Endothelial cell of umbilical vein (primary cell): ENCODE measurements around the gene TSPAN17. TPM values are rescaled to one million over a fixed set of nuclear protein-coding genes. Genes with fewer than 3 reads are reported as not detected.

Experiments
- BruUV-seq: library from RNA; stranded (reverse); fragments of 400-500 nt; replicated peaks from 2 replicates; lab custom pipeline; 2021; lab: Mats Ljungman, UMichigan
- CTCF ChIA-PET: fragments of 300-600, 350-600 bp; sonication (Branson Sonifier 250); formaldehyde crosslinking; loops from one replicate; lab custom pipeline; 2021; ENCODE audit warnings: antibody characterized with exemption, inconsistent platforms; lab: Charles Lee
- POLR2A ChIA-PET: fragments of 300-600, 350-600 bp; sonication (Branson Sonifier 250); formaldehyde crosslinking; loops from one replicate; lab custom pipeline; 2021; ENCODE audit warnings: antibody characterized with exemption, inconsistent platforms; lab: Charles Lee
- DNase-seq: peaks from one replicate; pipeline ENCODE4 v3.0.0-alpha.2; 2011; ENCODE audit warnings: low read depth, low spot score
- FAIRE-seq: peaks from 2 replicates; lab custom pipeline; 2011; peaks lifted over from hg19 to GRCh38; lab: Jason Lieb, UNC
- H2AFZ ChIP-seq: 2 replicates; pipeline ENCODE4 v1.6.0; 2012; ENCODE audit warnings: low read depth, low read length, control low read depth, inconsistent platforms
- H3K27ac ChIP-seq: 2 replicates; pipeline ENCODE4 v1.5.1; 2011; ENCODE audit warnings: low read depth, mild to moderate bottlenecking, control low read depth, low read length, moderate library complexity; ENCODE audit not compliant: insufficient read depth
- H3K27me3 ChIP-seq, 2 experiments: 2 replicates each; pipeline versions ENCODE4 v1.6.0 to v1.6.1; 2011; ENCODE audit warnings: low read length in 2 of 2, mixed read lengths in 1 of 2; ENCODE audit not compliant: control insufficient read depth in 2 of 2, insufficient read depth in 2 of 2
- H3K36me3 ChIP-seq, 2 experiments: 2 replicates in 1 of 2; 3 replicates in 1 of 2; pipeline ENCODE4 v1.5.1; 2011; ENCODE audit warnings: low read length in 2 of 2, mild to moderate bottlenecking in 1 of 2, moderate library complexity in 1 of 2; ENCODE audit not compliant: control insufficient read depth in 2 of 2, insufficient read depth in 2 of 2; ENCODE audit errors: extremely low read depth in 1 of 2
- H3K4me1 ChIP-seq: 3 replicates; pipeline ENCODE4 v1.5.1; 2011; ENCODE audit warnings: mild to moderate bottlenecking, low read length; ENCODE audit not compliant: control insufficient read depth, insufficient read depth; ENCODE audit errors: extremely low read depth
- H3K4me2 ChIP-seq: 2 replicates; pipeline ENCODE4 v1.6.1; 2011; ENCODE audit warnings: low read length, control low read depth, mixed read lengths; ENCODE audit not compliant: insufficient read depth
- H3K4me3 ChIP-seq, 3 experiments: fragments of 200-600 bp in 1 of 3; sonication (generic), shearing (Covaris generic) in 1 of 3; replicated peaks in 1 of 3; 2 replicates each; pipeline ENCODE4 v1.5.1; 2011 to 2016; ENCODE audit warnings: control low read depth in 3 of 3, low read length in 3 of 3, mild to moderate bottlenecking in 2 of 3, inconsistent platforms in 1 of 3, low read depth in 1 of 3, moderate library complexity in 1 of 3; ENCODE audit not compliant: insufficient read depth in 1 of 3
- H3K79me2 ChIP-seq: 2 replicates; pipeline ENCODE4 v1.6.0; 2012; ENCODE audit warnings: low read length, inconsistent platforms; ENCODE audit not compliant: control insufficient read depth, insufficient read depth
- H3K9ac ChIP-seq: replicated peaks from 2 replicates; pipeline ENCODE3; 2011; ENCODE audit warnings: low read length, control low read depth; ENCODE audit not compliant: insufficient read depth; ENCODE audit errors: extremely low read depth
- H3K9me1 ChIP-seq: replicated peaks from 3 replicates; pipeline ENCODE4 v1.6.0; 2011; ENCODE audit warnings: mild to moderate bottlenecking, low read length; ENCODE audit not compliant: control insufficient read depth, insufficient read depth; ENCODE audit errors: extremely low read depth
- H3K9me3 ChIP-seq: replicated peaks from 2 replicates; pipeline ENCODE4 v1.5.1; 2012; ENCODE audit warnings: low read length, inconsistent platforms; ENCODE audit not compliant: control insufficient read depth, insufficient read depth
- H4K20me1 ChIP-seq: replicated peaks from 2 replicates; pipeline ENCODE3; 2011; ENCODE audit warnings: mild to moderate bottlenecking, low read length; ENCODE audit not compliant: control insufficient read depth, insufficient read depth; ENCODE audit errors: extremely low read depth
- CTCF ChIP-seq, 2 donors: IDR thresholded peaks; 1 replicate in 1 of 2; 2 replicates in 1 of 2; pipeline ENCODE4 v1.5.1; 2011; ENCODE audit warnings: low read length in 2 of 2, mild to moderate bottlenecking in 2 of 2, moderate library complexity in 2 of 2, control low read depth in 1 of 2, inconsistent platforms in 1 of 2, low read depth in 1 of 2; ENCODE audit not compliant: insufficient read depth in 1 of 2; ENCODE audit errors: extremely low read depth in 1 of 2
- POLR2AphosphoS5 ChIP-seq: IDR thresholded peaks from 2 replicates; pipeline ENCODE4 v1.6.1; 2012; ENCODE audit warnings: low read depth, mild to moderate bottlenecking, control low read depth, low read length, moderate library complexity; ENCODE audit not compliant: insufficient read depth
- dilution Hi-C: fragments of 300-500 bp; cut with MboI; formaldehyde crosslinking; loops from one replicate; pipeline ENCODE4 v1.15.0; 2019; ENCODE audit warnings: low sequenced_read_pairs; ENCODE audit not compliant: extremely low pct_ligation_motif_present
- intact Hi-C: fragments of 100-400 bp; cut with micrococcal nuclease; formaldehyde crosslinking; loops from one replicate; pipeline ENCODE4 v1.10.0; 2022
- polyA plus RNA-seq, 4 experiments: library from polyadenylated mRNA; depleted of rRNA in 3 of 4; stranded (reverse) in 3 of 4; unstranded in 1 of 4; fragments of >200 nt; gene quantifications; 2 replicates each; pipeline versions ENCODE4 v1.2.1 to v1.2.3, GENCODE V29; 2011 to 2012; ENCODE audit warnings: missing spikeins in 1 of 4
- total RNA-seq: library from RNA; stranded (reverse); gene quantifications from 2 replicates; pipeline ENCODE4 v1.2.3, GENCODE V29; 2021

TSPAN17 gene
- total and polyA plus RNA-seq, 2 donors (not counting 3 experiments of a cell fraction or from before 2014, with no cell fraction given), result 55.9 to 73.3 TPM

- Histone ChIP-seq H4K20me1 (no peaks in the 10 kb centered on the region), H2AFZ (no peak overlapping the region)
These were observed 10.8 kb downstream of the TSPAN17 start for GRCh38 chr5:176658007-176658599.

More at GRCh38 chr5:176658007-176658599, 10.8 kb downstream of the TSPAN17 start:
- H3K9ac ChIP-seq, result no peak overlapping the region
- no peaks in the 10 kb centered on the region for H3K4me1 ChIP-seq
- dilution Hi-C loops, result no loop called here
- ChIA-PET CTCF (interaction anchor here (0.9 to 2.9 kb wide), 14 partner anchors 8 to 928 kb away, joined by 3 to 20 read pairs (median 4); partner anchors contain the start of genes EIF4E1B, SNCB and TSPAN17), POLR2A (no interaction called here)
- DNase-seq (peak; percentile 40), FAIRE-seq (peak; percentile 61)
- intact Hi-C loops, result loop anchor here (1.0 kb wide), 1 partner anchor 84 kb away; no protein-coding TSS in a partner anchor
- no peaks in the 10 kb centered on the region for H3K9me1 ChIP-seq
- H3K27ac ChIP-seq, result no peak overlapping the region
- no TSS peak for BruUV-seq
- no peak overlapping the region for H3K4me3 ChIP-seq
- H3K27me3 ChIP-seq, result no peaks in the 10 kb centered on the region
- H3K36me3 ChIP-seq, result peaks cover 3 to 15% of the 10 kb centered on the region in 2 experiments
- H3K4me2 ChIP-seq, result no peak overlapping the region
- no peaks in the 10 kb centered on the region for H3K9me3 ChIP-seq
- TF ChIP-seq CTCF (IDR thresholded peaks at IDR 0.05; ENCODE audit: extremely low read depth in 1 of 2, insufficient read depth in 1 of 2, low read depth in 1 of 2, low read length in 2 of 2) (peak; percentile 74 to 91), POLR2AphosphoS5 (no peak)
- no peaks in the 10 kb centered on the region for H3K79me2 ChIP-seq
